ENCODE data around the gene WDR72.
"Not testable (repeated sequence)": the region's sequence is repeated elsewhere in the genome, so short reads cannot be mapped to it uniquely, and the experiment has no call there.

WDR72 gene

DNA sequence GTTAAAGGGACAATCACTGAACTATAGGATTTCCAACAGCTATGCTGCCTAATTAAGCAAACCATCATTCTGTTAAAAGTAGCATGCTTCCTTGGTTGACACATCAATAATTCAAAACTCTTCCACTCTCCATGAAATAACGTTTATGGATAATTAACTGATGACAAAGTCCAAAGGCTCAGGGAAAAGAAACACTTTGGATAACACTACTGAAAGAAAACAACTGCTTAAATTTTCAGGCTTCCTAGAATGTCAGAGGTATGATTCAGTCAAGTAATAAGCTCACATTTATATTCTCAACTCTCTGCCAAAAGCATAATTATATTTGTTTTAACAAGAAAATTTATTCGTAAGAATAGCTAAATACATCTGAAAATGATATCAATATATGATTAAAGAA is 49.6 kb downstream of the WDR72 start:
- no peak for DNase-seq (ENCODE audit: low spot score)

- no peak for DNase-seq (ENCODE audit: low spot score)
Observed at GRCh38 chr15:53695365-53695764, 64.1 kb downstream of the WDR72 start.

DNA sequence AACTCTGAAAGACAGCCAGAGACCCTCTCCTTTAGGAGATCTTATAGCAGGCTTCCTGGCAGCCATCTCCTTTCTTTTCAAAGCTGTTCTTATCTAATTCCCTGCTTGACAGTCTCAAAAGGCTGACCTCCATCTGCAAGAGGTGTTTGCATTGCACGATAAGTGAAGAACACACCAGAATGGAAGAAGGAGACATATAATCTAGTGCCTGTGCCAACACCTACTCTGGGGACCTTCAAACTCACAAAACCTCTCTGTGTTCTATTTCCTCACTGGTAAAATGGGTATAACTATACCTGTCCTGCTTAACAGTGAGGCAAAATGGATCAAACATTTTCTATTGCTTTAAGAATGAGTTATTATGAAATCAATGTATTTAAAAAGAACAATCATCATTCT is 65.0 kb downstream of the WDR72 start:
- no peak for DNase-seq (ENCODE audit: low spot score)

DNA sequence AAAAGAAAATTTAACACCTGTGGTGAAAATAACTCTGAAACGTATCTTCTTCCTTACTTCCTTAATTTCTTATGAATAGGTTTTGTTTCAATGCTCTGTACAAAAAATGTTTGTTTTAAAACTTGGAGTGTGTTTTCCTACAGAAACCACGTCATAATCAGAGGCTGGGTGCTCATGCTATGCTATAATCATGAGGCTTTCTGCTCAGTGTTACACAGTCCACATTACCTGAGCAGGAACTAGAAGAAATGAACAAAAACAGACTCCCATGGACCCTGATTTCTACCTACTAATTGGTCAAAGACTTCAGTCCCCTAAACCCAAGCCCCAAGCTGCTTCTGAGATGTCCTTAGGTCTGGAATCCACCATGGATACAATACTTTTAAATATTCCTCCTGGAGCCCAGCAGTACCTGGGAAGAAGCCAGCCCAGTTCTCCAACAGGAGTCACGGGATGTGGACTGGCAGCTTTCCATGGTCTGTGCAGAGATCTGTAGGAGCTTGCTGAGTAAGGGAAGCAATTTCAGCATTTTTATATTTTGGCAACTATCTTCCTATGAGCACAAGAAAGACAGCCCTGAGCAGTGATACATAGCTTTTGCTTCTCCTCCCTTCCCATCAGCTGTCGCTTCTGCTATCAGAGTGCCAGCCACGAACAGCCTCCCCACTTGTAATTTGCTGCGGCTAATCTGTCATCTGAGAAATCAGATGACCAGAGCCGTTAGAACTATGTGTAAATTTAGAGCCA is 65.6 kb downstream of the WDR72 start:
- DNase-seq (ENCODE audit: low spot score): no peak

DNA sequence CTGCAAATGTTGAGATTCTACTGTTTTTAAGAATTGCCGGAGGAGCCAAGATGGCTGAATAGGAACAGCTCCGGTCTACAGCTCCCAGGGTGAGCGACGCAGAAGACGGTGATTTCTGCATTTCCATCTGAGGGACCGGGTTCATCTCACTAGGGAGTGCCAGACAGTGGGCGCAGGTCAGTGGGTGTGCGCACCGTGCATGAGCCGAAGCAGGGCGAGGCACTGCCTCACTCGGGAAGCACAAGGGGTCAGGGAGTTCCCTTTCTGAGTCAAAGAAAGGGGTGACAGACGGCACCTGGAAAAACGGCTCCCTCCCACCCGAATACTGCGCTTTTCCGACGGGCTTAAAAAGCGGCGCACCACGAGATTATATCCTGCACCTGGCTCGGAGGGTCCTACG is 75.3 kb downstream of the WDR72 start:
- DNase-seq (ENCODE audit: low spot score): not testable (repeated sequence)

DNA sequence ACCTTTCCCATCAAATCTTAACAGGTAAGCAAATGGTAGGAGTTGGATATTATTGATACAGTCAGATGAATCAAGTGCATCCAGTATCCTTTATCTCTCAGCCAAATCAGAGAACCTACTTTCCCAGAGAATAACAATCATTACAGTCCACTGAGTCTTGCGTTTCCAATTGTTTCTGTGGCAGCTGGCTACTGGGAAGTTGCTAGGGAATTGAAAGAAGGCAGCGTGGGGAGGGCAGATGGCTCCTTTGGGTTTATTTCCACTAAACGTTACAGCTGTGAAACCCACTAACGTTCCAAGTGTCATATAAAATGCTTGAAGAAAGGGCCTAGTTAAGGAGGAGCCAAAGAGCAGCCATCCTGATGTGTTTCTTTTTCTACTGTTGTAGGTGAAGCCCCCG is 78.4 kb downstream of the WDR72 start:
- no peak for DNase-seq (ENCODE audit: low spot score)

- DNase-seq (ENCODE audit: low spot score): no peak
Observed at GRCh38 chr15:53675832-53676231, 83.6 kb downstream of the WDR72 start.

GRCh38 chr15:53671545-53671944 is 87.9 kb downstream of the WDR72 start:
- DNase-seq (ENCODE audit: low spot score): no peak

DNA sequence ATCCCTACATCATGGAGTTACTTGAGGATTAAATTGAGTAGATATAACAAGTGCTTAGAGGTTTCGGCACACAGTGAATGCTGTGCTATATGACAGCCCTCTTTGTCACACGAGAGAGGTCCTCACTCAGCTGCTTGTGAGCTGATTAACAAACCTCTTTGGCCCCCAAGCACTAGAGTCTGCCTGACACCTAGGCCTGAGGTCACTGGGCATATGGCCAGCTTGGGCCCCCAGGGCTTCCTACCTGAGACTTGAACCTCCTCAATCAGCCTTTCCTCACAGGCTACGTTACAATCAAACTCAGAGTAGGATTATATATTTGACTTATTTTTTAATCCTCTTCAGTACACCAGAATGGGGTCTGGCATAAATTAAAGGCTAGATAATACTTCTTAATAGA is 88.8 kb downstream of the WDR72 start:
- DNase-seq (ENCODE audit: low spot score): no peak

DNA sequence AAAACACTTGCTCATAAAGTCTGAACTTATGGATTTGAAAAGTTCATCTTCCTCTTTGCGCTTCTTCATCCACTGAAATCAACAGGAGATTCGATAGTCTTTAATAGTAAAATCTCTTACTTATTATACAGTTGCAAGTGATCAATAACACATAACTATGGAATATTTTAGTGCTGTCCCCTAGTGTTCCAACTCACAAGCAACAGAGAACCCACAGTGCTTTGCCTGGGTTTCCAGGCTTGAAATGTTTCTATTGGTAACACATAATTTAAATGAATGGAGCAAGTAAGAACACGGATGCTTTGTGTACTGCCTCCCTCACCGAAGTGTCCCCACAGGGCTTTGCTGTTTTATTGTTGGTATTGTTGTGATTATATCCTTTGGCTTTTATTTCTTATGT is 93.5 kb downstream of the WDR72 start:
- DNase-seq (ENCODE audit: low spot score): peak; percentile 8

- peak; percentile 10 for DNase-seq (ENCODE audit: low spot score)
Observed at GRCh38 chr15:53658827-53659555, 100.5 kb downstream of the WDR72 start.

- no peak for DNase-seq (ENCODE audit: low spot score)
Observed at GRCh38 chr15:53658255-53658654, 101.2 kb downstream of the WDR72 start.

DNA sequence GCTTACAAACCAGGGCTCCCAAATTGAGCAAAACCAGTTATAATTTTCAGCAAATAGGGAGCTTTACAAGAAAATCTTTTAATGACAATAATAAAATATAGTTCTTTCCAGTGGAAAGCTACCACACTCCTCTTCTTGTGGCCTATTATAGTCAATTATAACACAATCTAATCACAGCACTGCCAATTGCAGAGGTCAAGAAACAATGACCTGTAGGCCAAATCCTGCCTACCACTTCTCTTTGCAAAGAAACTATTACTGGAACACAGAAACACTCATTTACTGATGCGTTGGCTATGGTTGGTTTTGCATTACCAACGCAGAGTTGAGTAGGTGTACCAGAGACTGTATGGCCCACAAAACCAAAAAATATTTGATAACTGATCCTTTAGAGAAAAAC is 110.5 kb downstream of the WDR72 start:
- DNase-seq (ENCODE audit: low spot score): no peak

DNA sequence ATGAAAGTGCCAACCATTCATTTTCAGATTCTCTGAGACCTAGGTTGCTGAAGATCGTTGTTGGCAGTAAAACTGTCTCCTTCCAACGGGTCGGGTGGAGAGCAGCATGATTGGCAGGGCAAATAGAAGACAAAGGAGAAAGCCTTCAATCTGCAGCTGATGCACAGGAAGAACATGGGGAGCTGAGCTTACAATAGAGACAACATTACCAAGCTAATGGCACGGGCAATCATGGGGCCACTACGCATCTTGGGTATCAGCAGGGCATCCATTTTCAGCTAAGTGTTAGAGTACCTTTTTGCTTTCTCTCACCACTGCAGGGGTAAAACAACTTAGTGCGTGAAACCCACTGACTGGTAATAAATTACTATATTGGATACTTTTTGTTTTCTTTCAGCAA is 114.8 kb downstream of the WDR72 start:
- no peak for DNase-seq (ENCODE audit: low spot score)

GRCh38 chr15:53634517-53635106 is 124.9 kb downstream of the WDR72 start:
- DNase-seq (ENCODE audit: low spot score): no peak

- no peak for DNase-seq (ENCODE audit: low spot score)
Observed at GRCh38 chr15:53627279-53627678, 132.2 kb downstream of the WDR72 start.

GRCh38 chr15:53625962-53626845 is 133.3 kb downstream of the WDR72 start:
- DNase-seq (ENCODE audit: low spot score): no peak

DNA sequence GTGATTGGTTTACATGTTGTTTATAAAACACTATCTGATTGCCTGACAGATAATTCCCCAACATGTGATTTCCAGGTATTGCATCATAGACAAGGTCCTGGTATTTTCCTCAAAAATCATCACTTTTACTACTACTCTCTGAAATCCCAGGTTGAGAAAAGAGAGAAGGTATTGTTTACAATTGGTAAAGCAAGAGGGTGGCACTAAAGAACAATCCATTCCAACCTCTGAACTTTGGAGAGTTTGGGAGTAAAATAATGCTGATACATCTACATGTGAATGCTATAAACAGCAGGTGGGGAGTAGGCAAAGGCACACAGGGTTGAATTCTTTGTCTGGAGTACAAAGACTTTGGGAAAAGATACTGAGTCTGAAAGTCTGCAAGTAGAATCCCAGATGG is 134.2 kb downstream of the WDR72 start:
- DNase-seq (ENCODE audit: low spot score): no peak

DNA sequence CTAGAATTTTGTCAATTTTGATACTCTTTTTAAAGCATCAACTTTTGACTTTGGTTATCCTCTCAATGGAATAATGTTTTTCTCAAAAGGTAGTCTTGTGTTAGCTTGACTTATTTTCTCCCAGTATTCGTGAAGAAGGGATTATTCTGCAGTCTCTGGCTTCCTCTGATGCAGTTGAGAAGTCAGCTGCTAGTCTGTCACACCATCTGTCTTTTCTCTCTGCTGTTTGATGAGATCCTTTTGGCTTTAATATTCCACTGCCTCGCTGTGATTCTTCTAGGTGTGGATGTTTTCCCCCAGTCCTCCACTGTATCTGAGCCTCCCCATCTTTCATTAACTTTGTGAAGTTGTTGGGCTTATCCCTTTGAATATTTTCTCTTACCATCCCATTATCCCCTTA is 141.0 kb downstream of the WDR72 start:
- no peak for DNase-seq (ENCODE audit: low spot score)

GRCh38 chr15:53611145-53611920 is 148.1 kb downstream of the WDR72 start:
- no peak for DNase-seq (ENCODE audit: low spot score)

- DNase-seq (ENCODE audit: low spot score): no peak
Observed at GRCh38 chr15:53591041-53591440, 168.4 kb downstream of the WDR72 start.

GRCh38 chr15:53590380-53590779 is 169.1 kb downstream of the WDR72 start:
- no peak for DNase-seq (ENCODE audit: low spot score)

Data from HuH-7 (cell line).